NCI-H2107 treated with DMSO at 0.1 percent for 48 hours (cell line): ENCODE results near the gene ZNF77.
"Not testable (repeated sequence)": the region's sequence is repeated elsewhere in the genome, so short reads cannot be mapped to it uniquely, and the experiment has no call there.

Experiments
- DNase-seq: peaks from one replicate; lab custom pipeline; 2025; ENCODE audit not compliant: unreplicated experiment; lab: John Stamatoyannopoulos, UW

Gene ZNF77

GRCh38 chr19:2970201-2970835, 25.5 kb upstream of the ZNF77 start:
- no peak for DNase-seq

GRCh38 chr19:2969104-2969504, 24.3 kb upstream of the ZNF77 start:
- peak; percentile 94 for DNase-seq

GRCh38 chr19:2967972-2968371, 23.2 kb upstream of the ZNF77 start:
- DNase-seq = no peak

- DNase-seq = no peak
Measured at GRCh38 chr19:2964874-2965273, 20.1 kb upstream of the ZNF77 start.

GRCh38 chr19:2963631-2964030, 18.9 kb upstream of the ZNF77 start:
- not testable (repeated sequence) for DNase-seq

- DNase-seq = no peak
Measured at GRCh38 chr19:2963122-2963521, 18.4 kb upstream of the ZNF77 start.

GRCh38 chr19:2962018-2962670, 17.4 kb upstream of the ZNF77 start:
- DNase-seq = peak; percentile 64

GRCh38 chr19:2960120-2960519, 15.3 kb upstream of the ZNF77 start:
- no peak for DNase-seq

- DNase-seq = no peak
Measured at GRCh38 chr19:2957160-2957559, 12.4 kb upstream of the ZNF77 start.

- DNase-seq = no peak
Measured at GRCh38 chr19:2952953-2953481, 8.2 kb upstream of the ZNF77 start.

GRCh38 chr19:2950286-2951124, 5.7 kb upstream of the ZNF77 start:
- DNase-seq = peak; percentile 96

GRCh38 chr19:2949939-2950285, 5.1 kb upstream of the ZNF77 start:
- no peak for DNase-seq

- DNase-seq = no peak
Measured at GRCh38 chr19:2945575-2946184, 909 bp upstream of the ZNF77 start.

GRCh38 chr19:2944403-2944774, 382 bp downstream of the ZNF77 start:
- DNase-seq = no peak

- no peak for DNase-seq
Measured at GRCh38 chr19:2942928-2943640, 1.7 kb downstream of the ZNF77 start.

GRCh38 chr19:2935863-2936262, 8.9 kb downstream of the ZNF77 start:
- DNase-seq = not testable (repeated sequence)

- no peak for DNase-seq
Measured at GRCh38 chr19:2933490-2933910, 11.3 kb downstream of the ZNF77 start.

GRCh38 chr19:2927032-2927430, 17.7 kb downstream of the ZNF77 start:
- DNase-seq = no peak

- no peak for DNase-seq
Measured at GRCh38 chr19:2926341-2927031, 18.3 kb downstream of the ZNF77 start.

GRCh38 chr19:2923510-2923909, 21.3 kb downstream of the ZNF77 start:
- DNase-seq = no peak
